A549 (cell line): ENCODE results near the gene KCNG2. TPM values are rescaled to one million over a fixed set of nuclear protein-coding genes. Genes with fewer than 3 reads are reported as not detected.

Source experiments
- ATAC-seq, 2 experiments: fragments of 200-7000 bp in 1 of 2; fragments of >200 bp in 1 of 2; cut with Nextera tagmentation in 1 of 2; cut with Tn5 transposase in 1 of 2; 3 replicates each; pipeline versions ENCODE4 v1.8.0 to v1.9.1; 2018 to 2020; ENCODE audit warnings: mild to moderate bottlenecking in 1 of 2, moderate library complexity in 1 of 2
- CTCF ChIA-PET: fragments of 300-600 bp; sonication (Branson Sonifier 250); formaldehyde crosslinking; extraction: SDS; loops from one replicate; lab custom pipeline; 2021; ENCODE audit warnings: antibody characterized with exemption, inconsistent platforms; lab: Yijun Ruan, JAX
- POLR2A ChIA-PET: fragments of 350-600 bp; formaldehyde crosslinking; extraction: SDS; loops from one replicate; lab custom pipeline; 2021; ENCODE audit warnings: antibody characterized with exemption, inconsistent platforms; lab: Yijun Ruan, JAX
- DNase-seq, 2 experiments: peaks; one replicate each; pipeline versions ENCODE4 v3.0.0 to v3.0.0-alpha.2; 2011 to 2016; ENCODE audit warnings: low read depth in 1 of 2, low spot score in 1 of 2
- FAIRE-seq: peaks from 2 replicates; lab custom pipeline; 2011; peaks lifted over from hg19 to GRCh38; lab: Jason Lieb, UNC
- H3K27ac ChIP-seq, 2 experiments: fragments of >200 bp; sonication (Bioruptor Twin); formaldehyde crosslinking; 3 replicates each; pipeline ENCODE4 v1.5.1; 2016 to 2017
- H3K4me1 ChIP-seq: fragments of >200 bp; sonication (Bioruptor Twin); formaldehyde crosslinking; 3 replicates; pipeline ENCODE4 v1.6.1; 2016
- H3K4me2 ChIP-seq: fragments of >200 bp; sonication (Bioruptor Twin); formaldehyde crosslinking; 3 replicates; pipeline ENCODE4 v1.6.1; 2016
- H3K4me3 ChIP-seq: fragments of >200 bp; sonication (Bioruptor Twin); formaldehyde crosslinking; 3 replicates; pipeline ENCODE4 v1.5.1; 2016
- H3K9me3 ChIP-seq: fragments of >200 bp; sonication (Bioruptor Twin); formaldehyde crosslinking; 3 replicates; pipeline ENCODE4 v1.6.1; 2016
- BCL3 ChIP-seq: fragments of >200 bp; sonication (Bioruptor Twin); formaldehyde crosslinking; IDR thresholded peaks from 3 replicates; pipeline ENCODE4 v1.6.1; 2016
- CHD4 ChIP-seq: fragments of 200-600 bp; sonication (generic); IDR thresholded peaks from 2 replicates; pipeline ENCODE4 v1.6.1; 2016; ENCODE audit warnings: antibody characterized with exemption, mild to moderate bottlenecking, borderline replicate concordance
- E2F6 ChIP-seq: IDR thresholded peaks from 2 replicates; pipeline ENCODE4 v1.6.1; 2012; ENCODE audit warnings: low read depth, borderline replicate concordance
- FOSL2 ChIP-seq, 2 experiments: fragments of 450-650 bp in 1 of 2; fragments of >200 bp in 1 of 2; sonication (Bioruptor Twin) in 1 of 2; formaldehyde crosslinking; IDR thresholded peaks; 2 replicates each; pipeline versions ENCODE4 v1.5.0 to v1.6.1; 2016 to 2020; ENCODE audit warnings: mild to moderate bottlenecking in 1 of 2, moderate library complexity in 1 of 2
- HEYL ChIP-seq: fragments of 250-450 bp; sonication (Bioruptor Pico); IDR thresholded peaks from 2 replicates; pipeline ENCODE4 v1.8.0; 2021; ENCODE audit warnings: mild to moderate bottlenecking, moderate library complexity
- KDM1A ChIP-seq: fragments of 200-600 bp; sonication (generic); IDR thresholded peaks from 2 replicates; pipeline ENCODE4 v1.6.1; 2016; ENCODE audit warnings: low read depth, mild to moderate bottlenecking
- KDM5A ChIP-seq: fragments of 200-600 bp; sonication (generic); IDR thresholded peaks from 2 replicates; pipeline ENCODE4 v1.6.1; 2016; ENCODE audit warnings: antibody characterized with exemption, mild to moderate bottlenecking
- MAFK ChIP-seq: fragments of 450-650 bp; IDR thresholded peaks from 2 replicates; pipeline ENCODE4 v1.6.1; 2014; ENCODE audit not compliant: partially characterized antibody
- MAZ ChIP-seq: fragments of 150-350 bp; IDR thresholded peaks from 2 replicates; pipeline ENCODE4 v1.6.1; 2014; ENCODE audit warnings: antibody characterized with exemption, low read depth, low read length, borderline replicate concordance
- NPAS2 ChIP-seq: fragments of 250-450 bp; sonication (Bioruptor Pico); IDR thresholded peaks from 2 replicates; pipeline ENCODE4 v1.8.0; 2022; ENCODE audit warnings: mild to moderate bottlenecking, moderate library complexity, borderline replicate concordance
- NR3C1 ChIP-seq: fragments of >200 bp; sonication (Bioruptor Twin); formaldehyde crosslinking; IDR thresholded peaks from 3 replicates; pipeline ENCODE4 v1.6.1; 2017
- POLR2A ChIP-seq: IDR thresholded peaks from 2 replicates; pipeline ENCODE4 v1.6.1; 2012; ENCODE audit warnings: mild to moderate bottlenecking, low read length
- POLR2AphosphoS2 ChIP-seq: conservative IDR thresholded peaks from 2 replicates; pipeline ENCODE4 v1.6.1; 2012; ENCODE audit warnings: low read length, improper control_type of control experiment, inconsistent platforms
- RCOR1 ChIP-seq: fragments of 150-350 bp; IDR thresholded peaks from 2 replicates; pipeline ENCODE4 v1.6.1; 2014; ENCODE audit warnings: antibody characterized with exemption, low read length, low read depth
- RFX5 ChIP-seq: fragments of 450-650 bp; IDR thresholded peaks from 2 replicates; pipeline ENCODE4 v1.7.1; 2014; ENCODE audit warnings: antibody characterized with exemption, mild to moderate bottlenecking, moderate library complexity
- ZC3H11A ChIP-seq: fragments of 450-650 bp; IDR thresholded peaks from 2 replicates; pipeline ENCODE4 v1.6.1; 2014; ENCODE audit warnings: antibody characterized with exemption, mild to moderate bottlenecking
- WGBS: methylation state at CpG from one replicate; pipeline ENCODE4 v1.1.6; 2017; ENCODE audit errors: missing lambda C conversion rate; 5-methylcytosine and 5-hydroxymethylcytosine counted together
- polyA plus RNA-seq, 4 experiments: library from polyadenylated mRNA; depleted of rRNA in 3 of 4; stranded (reverse); fragments of >200 nt; fragmentation: RNase III in 1 of 4; extraction: RNeasy Plus Mini Kit Qiagen cat#74134 plus additional on column Dnase treatment in 1 of 4; gene quantifications; 2 replicates in 3 of 4; 3 replicates in 1 of 4; pipeline ENCODE4 v1.2.3, GENCODE V29; 2011 to 2017
- TF ChIP-seq, protein P1 (sequence below): IDR thresholded peaks from 2 replicates; pipeline ENCODE4 v1.6.1; 2012

KCNG2 gene
- polyA plus RNA-seq, 2 of the 4 experiments (the other 2 are of a cell fraction) = not detected

GRCh38 chr18:79784965-79785770 is 12.6 kb upstream of the KCNG2 start (continued):
- TF ChIP-seq CHD4 (no peak), KDM5A (no peak)
- TF ChIP-seq, all 56 proteins: peak for 0

DNA sequence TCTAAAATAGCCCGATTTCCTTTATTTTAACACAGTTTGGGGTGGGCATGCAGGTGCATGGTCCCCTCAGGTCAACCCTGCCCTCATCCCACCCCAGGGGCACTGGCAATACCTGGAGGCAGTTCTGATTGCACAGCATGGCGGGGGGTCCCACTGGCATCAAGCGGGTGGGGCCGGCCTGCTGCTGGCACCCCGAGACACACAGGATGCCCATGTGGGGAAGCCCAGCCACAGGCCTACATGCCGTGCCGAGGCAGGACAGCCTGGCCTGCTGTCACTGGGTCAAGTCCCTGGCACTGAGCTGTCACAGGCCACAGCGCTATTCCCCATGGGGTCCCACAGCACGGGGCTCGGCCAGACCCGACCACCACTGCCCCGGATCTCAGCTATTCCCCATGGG is 11.9 kb upstream of the KCNG2 start:
- no peaks in the 10 kb centered on the region for H3K9me3 ChIP-seq
- POLR2A ChIA-PET = no interaction called here
- H3K4me2 ChIP-seq = no peak overlapping the region
- no peak for TF ChIP-seq E2F6
- TF ChIP-seq MAZ = no peak
- TF ChIP-seq BCL3 = no peak
- TF ChIP-seq KDM1A = no peak
- TF ChIP-seq ZC3H11A = no peak
- TF ChIP-seq, all 56 proteins: peak for 0
- CTCF ChIA-PET = no interaction called here
- H3K27ac ChIP-seq = no peak overlapping the region
- DNase-seq (no peak), ATAC-seq (no peak), FAIRE-seq (no peak)
- H3K4me3 ChIP-seq = no peak overlapping the region
- H3K4me1 ChIP-seq = no peaks in the 10 kb centered on the region
- whole genome bisulfite sequencing = 60% methylated on average over 3 of the region's 12 CpGs

DNA sequence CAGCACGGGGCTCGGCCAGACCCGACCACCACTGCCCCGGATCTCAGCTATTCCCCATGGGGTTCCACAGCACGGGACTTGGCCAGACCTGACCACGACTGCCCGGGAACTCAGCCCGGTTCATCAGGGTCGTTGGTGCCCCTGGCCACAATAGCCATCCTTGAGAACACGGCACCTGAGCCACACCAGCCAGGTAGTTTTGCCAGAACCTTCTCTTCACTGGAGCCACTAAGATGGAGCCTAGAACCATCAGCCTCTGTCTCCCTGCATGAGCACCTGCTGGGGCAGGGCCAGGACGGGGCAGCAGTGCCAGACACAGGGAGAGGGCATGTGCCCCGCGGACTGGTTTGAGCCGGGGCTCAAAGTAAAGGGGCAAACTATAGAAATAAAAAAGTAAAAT is 11.4 kb upstream of the KCNG2 start:
- 65% methylated on average over 4 of the region's 14 CpGs for WGBS
- Histone ChIP-seq H3K9me3 (no peaks in the 10 kb centered on the region), H3K4me2 (no peak overlapping the region), H3K4me3 (no peak overlapping the region), H3K4me1 (no peaks in the 10 kb centered on the region; the same call in 2 of the 3 replicates), H3K27ac (no peak overlapping the region)
- DNase-seq (no peak), ATAC-seq (no peak), FAIRE-seq (no peak)
- ChIA-PET CTCF (interaction anchor here (1.0 kb wide), 1 partner anchor 11 kb away, joined by 3 read pairs; no protein-coding TSS in a partner anchor), POLR2A (no interaction called here)
- TF ChIP-seq NPAS2 (CRISPR knock-in tag) = no peak

DNA sequence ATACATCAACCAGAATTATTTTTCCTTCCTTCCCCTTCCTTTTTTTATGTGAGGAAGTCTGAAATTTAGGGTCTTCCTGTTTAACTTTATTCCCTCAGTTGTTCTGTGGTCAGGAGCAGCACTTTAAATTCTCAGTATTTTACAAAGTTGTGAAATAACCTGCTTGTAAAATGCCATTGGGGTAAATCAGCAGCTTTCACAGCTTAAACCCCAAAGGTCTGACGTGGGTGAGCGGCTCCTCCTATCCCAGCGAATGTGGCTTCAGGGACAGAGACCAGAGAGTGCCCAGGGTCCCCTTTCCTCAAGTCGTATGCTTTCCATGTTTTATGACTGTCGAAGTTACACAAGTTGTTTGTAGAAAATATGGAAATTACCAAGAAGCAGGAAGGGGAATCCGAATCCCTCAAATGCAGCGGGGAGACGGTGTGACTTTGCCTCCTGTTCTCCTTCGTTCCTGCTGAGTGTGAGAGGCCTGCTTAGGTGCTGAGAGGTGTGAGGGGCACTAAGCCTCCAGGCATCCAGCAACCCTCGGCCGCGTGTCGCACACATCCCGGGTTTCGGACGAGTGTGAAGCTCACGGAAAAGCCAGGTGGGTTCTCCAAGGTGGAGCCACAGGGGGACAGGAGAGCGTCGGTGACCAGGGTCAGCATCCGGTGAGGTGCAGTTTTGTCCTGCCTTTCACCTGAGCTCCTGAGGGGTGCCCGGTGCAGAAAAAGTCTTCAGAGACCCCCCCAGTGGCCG is 10.8 kb upstream of the KCNG2 start:
- Histone ChIP-seq H3K4me1 (peaks cover 3% of the 10 kb centered on the region; the same call in 1 of the 3 replicates), H3K27ac (no peak overlapping the region), H3K9me3 (no peaks in the 10 kb centered on the region), H3K4me2 (no peak overlapping the region), H3K4me3 (no peak overlapping the region)
- ChIA-PET POLR2A (no interaction called here), CTCF (interaction anchor here (1.0 kb wide), 1 partner anchor 10 kb away, joined by 3 read pairs; no protein-coding TSS in a partner anchor)
- ATAC-seq (no peak), DNase-seq (no peak), FAIRE-seq (no peak)
- TF ChIP-seq RCOR1 (no peak), RFX5 (no peak), FOSL2 (IDR thresholded peaks at IDR 0.05) (no peak), FOSL2 (CRISPR knock-in tag; IDR thresholded peaks at IDR 0.05) (no peak), MAFK (no peak), POLR2AphosphoS2 (no peak), NPAS2 (CRISPR knock-in tag) (no peak), POLR2A (no peak), E2F6 (no peak), NR3C1 (no peak), CHD4 (no peak), HEYL (CRISPR knock-in tag) (no peak)
- TF ChIP-seq, protein P1, sequence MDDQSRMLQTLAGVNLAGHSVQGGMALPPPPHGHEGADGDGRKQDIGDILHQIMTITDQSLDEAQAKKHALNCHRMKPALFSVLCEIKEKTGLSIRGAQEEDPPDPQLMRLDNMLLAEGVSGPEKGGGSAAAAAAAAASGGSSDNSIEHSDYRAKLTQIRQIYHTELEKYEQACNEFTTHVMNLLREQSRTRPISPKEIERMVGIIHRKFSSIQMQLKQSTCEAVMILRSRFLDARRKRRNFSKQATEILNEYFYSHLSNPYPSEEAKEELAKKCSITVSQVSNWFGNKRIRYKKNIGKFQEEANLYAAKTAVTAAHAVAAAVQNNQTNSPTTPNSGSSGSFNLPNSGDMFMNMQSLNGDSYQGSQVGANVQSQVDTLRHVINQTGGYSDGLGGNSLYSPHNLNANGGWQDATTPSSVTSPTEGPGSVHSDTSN = no peak
- WGBS = 56% methylated on average over 22 of the region's 22 CpGs
